Stimulated activated memory B cell treated with anti-CD40 and anti-IgM and Interleukin-4, amounts not matched to agents 10 μg/mL and 1 μg/mL and 100 μg/mL, for 72 hours (primary cell): ENCODE data around the gene ADAM12.

Experiments used
- ATAC-seq: fragments of 150-1000 bp; cut with Tn5 transposase; 2 replicates; pipeline ENCODE4 v1.10.0; 2021
- H3K27ac Mint-ChIP-seq: one replicate; pipeline ENCODE4 v1.8.0; 2022; ENCODE audit warnings: mild to moderate bottlenecking, mixed read lengths
- H3K27me3 Mint-ChIP-seq: one replicate; pipeline ENCODE4 v1.8.0; 2022; ENCODE audit warnings: mixed read lengths
- H3K36me3 Mint-ChIP-seq: one replicate; pipeline ENCODE4 v1.8.0; 2022; ENCODE audit warnings: mixed read lengths
- H3K4me1 Mint-ChIP-seq: one replicate; pipeline ENCODE4 v1.8.0; 2022; ENCODE audit warnings: mixed read lengths
- H3K4me3 Mint-ChIP-seq: one replicate; pipeline ENCODE4 v1.8.0; 2022; ENCODE audit warnings: mild to moderate bottlenecking, moderate library complexity, mixed read lengths
- H3K9me3 Mint-ChIP-seq: one replicate; pipeline ENCODE4 v1.8.0; 2022; ENCODE audit warnings: mixed read lengths

Gene ADAM12

GRCh38 chr10:126278851-126279250 is 109.4 kb downstream of the ADAM12 start:
- no peak for ATAC-seq
- no peaks in the 10 kb centered on the region for H3K27me3 Mint-ChIP-seq
- no peak overlapping the region for H3K27ac Mint-ChIP-seq
- H3K36me3 Mint-ChIP-seq = no peaks in the 10 kb centered on the region
- H3K4me1 Mint-ChIP-seq = no peaks in the 10 kb centered on the region
- no peaks in the 10 kb centered on the region for H3K9me3 Mint-ChIP-seq
- H3K4me3 Mint-ChIP-seq = no peak overlapping the region

GRCh38 chr10:126277181-126277580 is 111.1 kb downstream of the ADAM12 start:
- no peaks in the 10 kb centered on the region for H3K27me3 Mint-ChIP-seq
- no peaks in the 10 kb centered on the region for H3K9me3 Mint-ChIP-seq
- H3K36me3 Mint-ChIP-seq = no peaks in the 10 kb centered on the region
- H3K4me1 Mint-ChIP-seq = no peaks in the 10 kb centered on the region
- no peak overlapping the region for H3K27ac Mint-ChIP-seq
- no peak for ATAC-seq
- no peak overlapping the region for H3K4me3 Mint-ChIP-seq

GRCh38 chr10:126272526-126272925 is 115.8 kb downstream of the ADAM12 start:
- no peak overlapping the region for H3K4me3 Mint-ChIP-seq
- no peak for ATAC-seq

GRCh38 chr10:126270111-126270510 is 118.2 kb downstream of the ADAM12 start:
- no peaks in the 10 kb centered on the region for H3K4me1 Mint-ChIP-seq
- H3K4me3 Mint-ChIP-seq = no peak overlapping the region
- H3K36me3 Mint-ChIP-seq = no peaks in the 10 kb centered on the region
- no peaks in the 10 kb centered on the region for H3K27me3 Mint-ChIP-seq
- ATAC-seq = no peak
- H3K9me3 Mint-ChIP-seq = peaks cover 12% of the 10 kb centered on the region
- no peak overlapping the region for H3K27ac Mint-ChIP-seq

More at GRCh38 chr10:126272526-126272925, 115.8 kb downstream of the ADAM12 start:
- Mint-ChIP-seq H3K4me1 (no peaks in the 10 kb centered on the region), H3K9me3 (peaks cover 3% of the 10 kb centered on the region), H3K27ac (no peak overlapping the region), H3K36me3 (no peaks in the 10 kb centered on the region), H3K27me3 (no peaks in the 10 kb centered on the region)

GRCh38 chr10:126268013-126268920 is 120.0 kb downstream of the ADAM12 start:
- ATAC-seq = no peak
- peaks cover 12% of the 10 kb centered on the region for H3K9me3 Mint-ChIP-seq
- H3K36me3 Mint-ChIP-seq = no peaks in the 10 kb centered on the region
- no peaks in the 10 kb centered on the region for H3K27me3 Mint-ChIP-seq
- no peak overlapping the region for H3K27ac Mint-ChIP-seq
- no peak overlapping the region for H3K4me3 Mint-ChIP-seq
- H3K4me1 Mint-ChIP-seq = no peaks in the 10 kb centered on the region

- H3K27ac Mint-ChIP-seq = no peak overlapping the region
These were observed 123.9 kb downstream of the ADAM12 start for GRCh38 chr10:126264102-126265018.

GRCh38 chr10:126263006-126263676 is 125.1 kb downstream of the ADAM12 start:
- Mint-ChIP-seq H3K4me1 (no peaks in the 10 kb centered on the region), H3K9me3 (peaks cover 9% of the 10 kb centered on the region), H3K27ac (no peak overlapping the region), H3K4me3 (no peak overlapping the region), H3K36me3 (no peaks in the 10 kb centered on the region), H3K27me3 (no peaks in the 10 kb centered on the region)
- no peak for ATAC-seq

More at GRCh38 chr10:126264102-126265018, 123.9 kb downstream of the ADAM12 start:
- Mint-ChIP-seq H3K27me3 (no peaks in the 10 kb centered on the region), H3K4me3 (no peak overlapping the region), H3K4me1 (no peaks in the 10 kb centered on the region), H3K9me3 (peaks cover 9% of the 10 kb centered on the region), H3K36me3 (no peaks in the 10 kb centered on the region)
- ATAC-seq = no peak

- Mint-ChIP-seq H3K27ac (no peak overlapping the region), H3K27me3 (no peaks in the 10 kb centered on the region), H3K9me3 (peaks cover 9% of the 10 kb centered on the region), H3K4me1 (no peaks in the 10 kb centered on the region), H3K36me3 (no peaks in the 10 kb centered on the region), H3K4me3 (no peak overlapping the region)
- ATAC-seq = no peak
These were observed 125.9 kb downstream of the ADAM12 start for GRCh38 chr10:126262233-126262838.

- peaks cover 8% of the 10 kb centered on the region for H3K27me3 Mint-ChIP-seq
- H3K4me1 Mint-ChIP-seq = no peaks in the 10 kb centered on the region
- no peaks in the 10 kb centered on the region for H3K36me3 Mint-ChIP-seq
- ATAC-seq = no peak
- no peaks in the 10 kb centered on the region for H3K9me3 Mint-ChIP-seq
- no peak overlapping the region for H3K4me3 Mint-ChIP-seq
- no peak overlapping the region for H3K27ac Mint-ChIP-seq
These were observed 128.4 kb downstream of the ADAM12 start for GRCh38 chr10:126259760-126260479.

GRCh38 chr10:126256864-126257263 is 131.4 kb downstream of the ADAM12 start:
- H3K27me3 Mint-ChIP-seq = peaks cover 16% of the 10 kb centered on the region
- no peak for ATAC-seq
- H3K27ac Mint-ChIP-seq = no peak overlapping the region
- H3K9me3 Mint-ChIP-seq = peaks cover 3% of the 10 kb centered on the region
- H3K4me1 Mint-ChIP-seq = no peaks in the 10 kb centered on the region
- no peaks in the 10 kb centered on the region for H3K36me3 Mint-ChIP-seq
- no peak overlapping the region for H3K4me3 Mint-ChIP-seq

GRCh38 chr10:126255313-126255712 is 133.0 kb downstream of the ADAM12 start:
- Mint-ChIP-seq H3K4me3 (no peak overlapping the region), H3K27me3 (peaks cover 16% of the 10 kb centered on the region), H3K4me1 (no peaks in the 10 kb centered on the region), H3K9me3 (peaks cover 11% of the 10 kb centered on the region), H3K27ac (no peak overlapping the region), H3K36me3 (no peaks in the 10 kb centered on the region)
- ATAC-seq = no peak

GRCh38 chr10:126253611-126253998 is 134.7 kb downstream of the ADAM12 start:
- no peak overlapping the region for H3K4me3 Mint-ChIP-seq
- no peak for ATAC-seq
- peaks cover 11% of the 10 kb centered on the region for H3K9me3 Mint-ChIP-seq
- H3K27me3 Mint-ChIP-seq = peaks cover 16% of the 10 kb centered on the region
- H3K36me3 Mint-ChIP-seq = no peaks in the 10 kb centered on the region
- no peak overlapping the region for H3K27ac Mint-ChIP-seq
- H3K4me1 Mint-ChIP-seq = no peaks in the 10 kb centered on the region

- no peak overlapping the region for H3K27ac Mint-ChIP-seq
These were observed 135.2 kb downstream of the ADAM12 start for GRCh38 chr10:126252884-126253610.

More at GRCh38 chr10:126252884-126253610, 135.2 kb downstream of the ADAM12 start:
- no peak for ATAC-seq
- no peaks in the 10 kb centered on the region for H3K4me1 Mint-ChIP-seq
- H3K4me3 Mint-ChIP-seq = no peak overlapping the region
- H3K9me3 Mint-ChIP-seq = peaks cover 11% of the 10 kb centered on the region
- no peaks in the 10 kb centered on the region for H3K36me3 Mint-ChIP-seq
- peaks cover 16% of the 10 kb centered on the region for H3K27me3 Mint-ChIP-seq
